K562 (cell line): ENCODE results near the gene PLTP. TPM values are rescaled to one million over a fixed set of nuclear protein-coding genes. Genes with fewer than 3 reads are reported as not detected.

ENCODE experiments used
- BHLHE40 ChIP-seq: IDR thresholded peaks from 2 replicates; pipeline ENCODE4 v1.6.1; 2011; ENCODE audit warnings: low read length, improper control_type of control experiment
- CBFA2T2 ChIP-seq: fragments of 450-650 bp; conservative IDR thresholded peaks from 2 replicates; pipeline ENCODE4 v1.6.1; 2017; ENCODE audit warnings: mild to moderate bottlenecking
- E2F6 ChIP-seq, 2 experiments: IDR thresholded peaks; 2 replicates each; pipeline ENCODE4 v1.6.1; 2011; ENCODE audit warnings: borderline replicate concordance in 1 of 2, control low read depth in 1 of 2, low read depth in 1 of 2, low read length in 1 of 2, mild to moderate bottlenecking in 1 of 2, mixed read lengths in 1 of 2, moderate library complexity in 1 of 2; ENCODE audit not compliant: insufficient read depth in 1 of 2, insufficient read length in 1 of 2, poor library complexity in 1 of 2, severe bottlenecking in 1 of 2; ENCODE audit errors: extremely low read depth in 1 of 2
- ETV5 ChIP-seq: sonication (generic); formaldehyde crosslinking; IDR thresholded peaks from 2 replicates; pipeline ENCODE4 v1.4.0; 2020; ENCODE audit warnings: low read depth, mild to moderate bottlenecking, missing genetic modification reagents
- HDAC2 ChIP-seq: fragments of 450-650 bp; IDR thresholded peaks from 2 replicates; pipeline ENCODE4 v1.6.1; 2016; ENCODE audit warnings: mild to moderate bottlenecking
- MECOM ChIP-seq: fragments of 250-450 bp; sonication (Bioruptor Pico); IDR thresholded peaks from 2 replicates; pipeline ENCODE4 v1.8.0; 2022; ENCODE audit warnings: inconsistent platforms
- NFE2L1 ChIP-seq: fragments of 450-650 bp; IDR thresholded peaks from 2 replicates; pipeline ENCODE4 v1.6.1; 2016; ENCODE audit warnings: missing genetic modification characterization, low read depth, mild to moderate bottlenecking, missing compliant biosample characterization, moderate library complexity, borderline replicate concordance
- RFX5 ChIP-seq: IDR thresholded peaks from 2 replicates; pipeline ENCODE4 v1.6.1; 2011; ENCODE audit warnings: low read depth, mild to moderate bottlenecking, improper control_type of control experiment, low read length
- SP2 ChIP-seq: IDR thresholded peaks from 2 replicates; pipeline ENCODE4 v1.6.1; 2011; ENCODE audit warnings: mild to moderate bottlenecking, low read depth, low read length, moderate library complexity; ENCODE audit not compliant: poor library complexity, severe bottlenecking; ENCODE audit errors: extremely low read depth
- SRSF9 ChIP-seq: fragments of 200-400 bp; formaldehyde crosslinking; IDR thresholded peaks from 2 replicates; pipeline ENCODE4 v1.6.1; 2017; ENCODE audit warnings: low read depth, low read length, borderline replicate concordance
- ZBTB40 ChIP-seq, 2 experiments: fragments of 450-650 bp in 1 of 2; sonication (generic) in 1 of 2; formaldehyde crosslinking in 1 of 2; IDR thresholded peaks; 2 replicates each; pipeline versions ENCODE4 v1.7.1 to v1.9.0; 2016 to 2022; ENCODE audit warnings: inconsistent platforms in 1 of 2, mild to moderate bottlenecking in 1 of 2, missing genetic modification reagents in 1 of 2
- ZNF75A ChIP-seq: fragments of 450-650 bp; formaldehyde crosslinking; IDR thresholded peaks from 2 replicates; pipeline ENCODE4 v1.4.0; 2020; ENCODE audit warnings: mild to moderate bottlenecking
- ZSCAN29 ChIP-seq: fragments of 450-650 bp; IDR thresholded peaks from 2 replicates; pipeline ENCODE4 v1.6.1; 2017
- polyA plus RNA-seq, 8 experiments: library from polyadenylated mRNA; depleted of rRNA in 4 of 8; stranded (reverse) in 5 of 8; unstranded in 3 of 8; fragments of >200 nt; fragmentation: Nextera tagmentation in 2 of 8; fragmentation: Illumina TruSeq in 1 of 8; extraction: Ambion mirVana in 2 of 8; extraction: Trizol in 1 of 8; gene quantifications; 2 replicates each; pipeline versions ENCODE4 v1.2.1 to v1.2.3, GENCODE V29; 2011 to 2014; ENCODE audit warnings: inconsistent platforms in 1 of 8, missing spikeins in 1 of 8
- total RNA-seq, 7 experiments: library from RNA; depleted of rRNA in 6 of 7; stranded (reverse); fragments of >200 nt in 6 of 7; fragmentation: Illumina TruSeq in 2 of 7; extraction: Trizol in 2 of 7; gene quantifications; 2 replicates each; pipeline versions ENCODE4 v1.2.1 to v1.2.3, GENCODE V29; 2011 to 2021; ENCODE audit warnings: low replicate concordance in 1 of 7

PLTP gene
- total and polyA plus RNA-seq, 9 of the 15 experiments (the other 6 are each of a cell fraction or from before 2014, with no cell fraction given): 2.8 to 29.3 (median 17.6) TPM

GRCh38 chr20:45873409-45874103 is 38.4 kb downstream of the PLTP start (continued):
- TF ChIP-seq NFE2L1 (tag): no peak
- no peak for TF ChIP-seq SRSF9
- TF ChIP-seq ZSCAN29: no peak
- TF ChIP-seq MECOM: no peak
- TF ChIP-seq ETV5 (CRISPR knock-in tag): no peak
- TF ChIP-seq BHLHE40: no peak
- TF ChIP-seq CBFA2T2: peak; percentile 44
- no peak for TF ChIP-seq RFX5
- TF ChIP-seq HDAC2: no peak
- no peak for TF ChIP-seq E2F6 (IDR thresholded peaks at IDR 0.05; ENCODE audit: borderline replicate concordance in 1 of 2, extremely low read depth in 1 of 2, insufficient read depth in 1 of 2, insufficient read length in 1 of 2, low read depth in 1 of 2, low read length in 1 of 2, poor library complexity in 1 of 2, severe bottlenecking in 1 of 2)
- TF ChIP-seq ZBTB40 (IDR thresholded peaks at IDR 0.05): no peak
- no peak for TF ChIP-seq ZBTB40 (CRISPR knock-in tag; IDR thresholded peaks at IDR 0.05)
- TF ChIP-seq SP2: no peak
- TF ChIP-seq ZNF75A: no peak
